GM10266 (cell line): ENCODE results near the gene SMIM1.

Source experiments
- DNase-seq: peaks from one replicate; pipeline ENCODE4 v3.0.0; 2012; ENCODE audit errors: extremely low spot score
- TF ChIP-seq, protein P1 (sequence below): IDR thresholded peaks from 2 replicates; pipeline ENCODE4 v1.5.1; 2012; ENCODE audit warnings: mild to moderate bottlenecking, low read depth; ENCODE audit not compliant: control insufficient read depth, insufficient read depth; ENCODE audit errors: missing control alignments

Gene SMIM1

DNA sequence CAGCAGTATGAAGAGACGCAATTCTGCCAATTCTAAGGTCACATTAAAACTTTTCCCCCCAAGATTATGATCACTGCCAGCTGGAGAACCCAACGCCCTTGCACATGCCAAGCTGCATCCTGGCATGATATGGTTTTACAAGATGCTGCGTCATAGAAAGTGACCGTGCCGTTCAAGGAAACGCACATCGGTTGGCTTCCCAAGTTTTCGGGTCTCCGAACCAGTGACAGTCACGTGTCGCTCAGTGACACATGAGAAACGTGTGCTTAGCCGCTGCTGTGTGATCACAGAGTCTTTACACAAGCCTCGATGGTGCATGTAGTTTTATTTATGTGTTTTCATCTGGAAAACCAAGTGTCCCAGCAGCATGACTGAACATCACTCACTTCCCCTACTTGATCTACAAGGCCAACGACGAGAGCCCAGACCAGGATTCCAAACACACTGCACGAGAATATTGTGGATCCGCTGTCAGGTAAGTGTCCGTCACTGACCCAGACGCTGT lies 7.4 kb downstream of the SMIM1 start:
- TF ChIP-seq, protein P1, sequence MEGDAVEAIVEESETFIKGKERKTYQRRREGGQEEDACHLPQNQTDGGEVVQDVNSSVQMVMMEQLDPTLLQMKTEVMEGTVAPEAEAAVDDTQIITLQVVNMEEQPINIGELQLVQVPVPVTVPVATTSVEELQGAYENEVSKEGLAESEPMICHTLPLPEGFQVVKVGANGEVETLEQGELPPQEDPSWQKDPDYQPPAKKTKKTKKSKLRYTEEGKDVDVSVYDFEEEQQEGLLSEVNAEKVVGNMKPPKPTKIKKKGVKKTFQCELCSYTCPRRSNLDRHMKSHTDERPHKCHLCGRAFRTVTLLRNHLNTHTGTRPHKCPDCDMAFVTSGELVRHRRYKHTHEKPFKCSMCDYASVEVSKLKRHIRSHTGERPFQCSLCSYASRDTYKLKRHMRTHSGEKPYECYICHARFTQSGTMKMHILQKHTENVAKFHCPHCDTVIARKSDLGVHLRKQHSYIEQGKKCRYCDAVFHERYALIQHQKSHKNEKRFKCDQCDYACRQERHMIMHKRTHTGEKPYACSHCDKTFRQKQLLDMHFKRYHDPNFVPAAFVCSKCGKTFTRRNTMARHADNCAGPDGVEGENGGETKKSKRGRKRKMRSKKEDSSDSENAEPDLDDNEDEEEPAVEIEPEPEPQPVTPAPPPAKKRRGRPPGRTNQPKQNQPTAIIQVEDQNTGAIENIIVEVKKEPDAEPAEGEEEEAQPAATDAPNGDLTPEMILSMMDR, result no peak
- no peak for DNase-seq

DNA sequence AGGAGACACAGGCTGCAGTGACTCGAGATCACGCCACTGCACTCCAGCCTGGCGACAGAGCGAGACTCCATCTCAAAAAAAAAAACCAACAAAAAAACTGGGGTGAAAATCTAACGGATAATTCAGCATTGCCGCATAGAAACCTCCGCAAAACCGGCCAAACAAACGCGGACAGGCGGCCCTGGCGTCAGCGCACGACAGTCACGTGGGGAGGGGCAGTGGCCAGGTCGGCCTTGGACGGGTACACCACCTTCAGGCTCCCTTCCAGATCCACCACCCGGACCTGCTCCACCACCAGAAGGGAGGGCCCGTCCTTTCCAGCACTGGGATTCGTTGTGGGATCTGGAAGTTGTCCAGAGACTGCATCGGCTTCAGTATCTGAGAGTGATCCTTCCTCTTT lies 8.4 kb downstream of the SMIM1 start:
- TF ChIP-seq, protein P1, result no peak
- DNase-seq, result no peak

DNA sequence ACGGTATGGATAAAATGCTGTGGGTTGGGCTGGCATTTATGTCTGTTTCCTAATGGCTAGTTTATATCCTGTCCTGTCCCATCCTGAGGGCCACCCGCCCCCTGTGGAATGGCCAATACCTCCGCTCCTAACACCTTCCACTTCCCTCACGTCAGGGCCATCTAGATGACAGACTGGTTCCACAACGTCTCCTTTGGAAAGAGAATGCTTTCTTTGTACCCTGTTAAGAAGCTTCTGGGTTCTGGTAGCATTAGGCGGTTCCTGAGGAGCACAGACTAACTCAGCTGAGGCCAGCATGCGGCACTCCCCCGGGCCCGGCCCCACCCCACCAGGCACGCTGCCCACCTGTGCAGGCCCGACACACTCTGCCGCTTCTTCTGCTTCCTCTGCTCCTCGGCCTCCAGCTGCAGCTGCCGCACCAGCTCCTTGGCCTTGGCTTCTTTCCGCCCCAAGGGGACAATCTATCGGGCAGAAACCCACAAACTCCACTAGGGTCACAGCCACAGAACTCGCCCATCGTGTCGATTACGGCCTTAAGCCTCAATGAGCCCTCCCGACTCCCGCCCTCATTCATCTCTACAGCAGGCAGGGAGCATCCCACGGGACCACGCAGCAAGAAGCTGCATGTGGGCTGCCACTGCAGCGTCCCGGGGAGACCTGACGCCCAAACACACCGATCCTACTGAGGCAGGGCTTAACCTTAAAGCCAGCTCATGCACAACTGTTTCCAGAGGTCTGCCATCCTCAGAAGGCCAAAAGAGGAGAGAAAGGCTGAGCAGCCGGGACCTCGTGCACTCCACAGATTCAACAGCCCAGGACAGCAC lies 11.3 kb downstream of the SMIM1 start:
- DNase-seq, result no peak
- TF ChIP-seq, protein P1, result no peak

DNA sequence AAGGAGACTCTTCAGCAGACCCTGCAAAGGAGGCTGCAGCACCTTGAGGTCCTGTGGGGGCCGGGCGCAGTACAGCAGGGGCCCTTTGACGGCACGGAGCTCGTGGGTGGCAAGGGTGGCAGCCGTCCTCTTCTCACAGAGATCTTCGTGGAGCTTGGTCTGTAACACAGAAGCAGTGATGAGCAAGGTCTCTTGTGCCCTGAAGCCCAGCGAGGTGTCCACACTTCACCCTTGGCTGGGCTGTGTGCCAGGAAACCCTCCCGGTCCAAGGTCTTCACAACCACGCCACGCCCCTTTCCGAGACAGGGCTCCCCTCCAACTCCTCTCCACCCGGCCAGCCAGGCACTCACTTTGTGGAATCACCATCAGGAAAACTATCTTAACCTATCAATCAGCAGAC lies 12.5 kb downstream of the SMIM1 start:
- DNase-seq, result no peak
- TF ChIP-seq, protein P1, result no peak

DNA sequence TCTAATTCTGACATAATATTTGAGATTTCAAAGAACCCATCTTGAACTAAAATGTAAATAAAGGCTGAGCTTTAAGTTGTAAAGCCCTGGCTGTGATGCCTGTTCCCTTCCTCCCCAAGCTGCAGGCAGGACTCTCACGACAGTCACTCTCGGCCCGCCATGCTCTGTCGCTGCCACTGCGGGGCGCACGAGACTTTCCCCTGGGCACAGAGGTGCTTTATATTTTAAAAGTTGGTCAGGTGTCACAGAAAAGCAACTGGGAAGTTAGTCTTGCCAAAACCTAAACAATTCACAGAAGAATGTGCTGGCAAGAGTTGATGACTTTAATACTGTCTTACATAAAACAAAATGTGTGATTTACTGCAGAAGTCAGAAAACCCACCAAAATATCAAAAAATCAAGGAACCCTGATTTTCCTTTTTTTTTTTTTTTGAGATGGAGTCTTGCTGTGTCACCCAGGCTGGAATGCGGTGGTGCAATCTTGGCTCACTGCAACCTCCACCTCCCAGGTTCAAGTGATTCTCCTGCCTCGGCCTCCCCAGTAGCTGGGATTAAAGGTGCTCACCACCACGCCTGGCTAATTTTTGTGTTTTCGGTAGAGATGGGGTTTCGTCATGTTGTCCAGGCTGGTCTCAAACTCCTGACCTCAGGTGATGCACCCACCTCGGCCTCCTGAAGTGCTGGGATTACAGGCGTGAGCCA lies 13.1 kb downstream of the SMIM1 start:
- DNase-seq, result no peak
- TF ChIP-seq, protein P1, result peak; percentile 30

DNA sequence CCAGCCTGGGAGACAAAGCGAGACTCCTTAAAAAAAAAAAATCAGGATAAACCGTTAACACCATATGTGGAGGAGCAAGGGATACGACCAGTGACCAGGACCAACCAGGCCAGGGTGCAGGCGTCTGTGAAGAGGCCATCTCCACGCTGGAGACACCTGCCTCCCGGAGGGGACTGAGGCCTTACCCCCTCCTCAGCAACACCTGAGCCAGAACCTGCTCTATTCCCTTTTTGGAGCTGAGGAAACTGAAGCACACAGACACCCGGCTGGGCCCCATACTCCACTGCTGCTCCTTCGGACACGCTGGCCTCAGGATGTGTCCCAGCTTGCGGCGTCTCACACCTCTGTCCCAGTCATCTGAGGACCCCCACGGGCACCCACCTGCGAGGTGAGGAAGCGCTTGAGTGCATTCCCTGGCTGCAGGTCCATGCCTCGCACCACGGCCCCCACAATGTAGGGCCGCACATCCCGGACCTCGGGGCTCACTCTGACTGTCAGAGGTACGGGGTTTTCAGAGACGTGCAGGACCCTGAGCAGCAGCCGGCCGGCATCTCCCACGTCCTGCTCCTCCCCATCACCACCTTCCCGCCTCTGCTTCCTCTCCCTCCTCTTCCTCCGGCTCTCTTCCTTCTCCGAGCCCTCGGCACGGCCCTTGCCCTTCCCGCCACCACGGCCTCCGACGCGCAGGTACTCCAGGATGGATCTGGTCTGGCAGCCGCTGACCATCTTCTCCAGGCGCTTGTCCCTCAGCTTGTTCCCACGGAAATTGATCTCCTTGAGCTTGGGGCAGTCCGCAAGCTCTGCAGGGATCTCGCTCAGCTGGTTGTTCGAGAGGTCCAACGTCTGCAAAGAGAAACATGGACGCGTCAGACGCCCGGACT lies 14.2 kb downstream of the SMIM1 start:
- DNase-seq, result no peak
- TF ChIP-seq, protein P1, result no peak
